K562 (cell line): ENCODE results near the gene SH2D4B. TPM values are rescaled to one million over a fixed set of nuclear protein-coding genes. Genes with fewer than 3 reads are reported as not detected.

ENCODE experiments used
- ATAC-seq: fragments of 200-7000 bp; cut with Tn5 transposase; 3 replicates; pipeline ENCODE4 v1.9.1; 2020; ENCODE audit warnings: moderate library complexity
- BruUV-seq: library from RNA; stranded (reverse); fragments of 400-500 nt; replicated peaks from 2 replicates; lab custom pipeline; 2021; lab: Mats Ljungman, UMichigan
- CTCF ChIA-PET: fragments of 300-600 bp; formaldehyde crosslinking; extraction: SDS; loops from one replicate; lab custom pipeline; 2021; ENCODE audit warnings: low intra/inter-chr PET ratio; lab: Yijun Ruan, JAX
- POLR2A ChIA-PET: fragments of 300-600, 350-650 bp; sonication (Branson Sonifier 250); formaldehyde crosslinking; extraction: SDS; loops from one replicate; lab custom pipeline; 2021; ENCODE audit warnings: antibody characterized with exemption, inconsistent platforms; lab: Yijun Ruan, JAX
- DNase-seq, 4 experiments: peaks; one replicate each; pipeline versions ENCODE4 v3.0.0 to v3.0.0-alpha.2; 2011 to 2018; ENCODE audit warnings: low spot score in 3 of 4, mixed read lengths in 3 of 4; ENCODE audit errors: extremely low read depth in 1 of 4
- FAIRE-seq: peaks from 2 replicates; lab custom pipeline; 2011; peaks lifted over from hg19 to GRCh38; lab: Jason Lieb, UNC
- H2AFZ ChIP-seq: 2 replicates; pipeline ENCODE4 v1.6.0; 2011; ENCODE audit warnings: low read depth, low read length, control low read depth, inconsistent platforms
- H3K27ac ChIP-seq: fragments of 200-600 bp; 3 replicates; pipeline ENCODE4 v1.8.0; 2011; ENCODE audit warnings: low read depth, mild to moderate bottlenecking, control low read depth, inconsistent platforms, low read length, moderate library complexity, mixed read lengths; ENCODE audit errors: extremely low read depth
- H3K27me3 ChIP-seq, 2 experiments: fragments of 300-600 bp in 1 of 2; 2 replicates in 1 of 2; 3 replicates in 1 of 2; pipeline versions ENCODE4 v1.6.0 to v1.8.0; 2011; ENCODE audit warnings: inconsistent platforms in 2 of 2, low read length in 2 of 2, mild to moderate bottlenecking in 1 of 2, mixed read lengths in 1 of 2, moderate library complexity in 1 of 2; ENCODE audit not compliant: control insufficient read depth in 2 of 2, insufficient read depth in 2 of 2
- H3K36me3 ChIP-seq: fragments of 300-600 bp; 3 replicates; pipeline ENCODE4 v1.8.0; 2011; ENCODE audit warnings: mild to moderate bottlenecking, low read length, inconsistent platforms; ENCODE audit not compliant: control insufficient read depth, insufficient read depth
- H3K4me1 ChIP-seq, 2 experiments: fragments of 200-600 bp in 1 of 2; replicated peaks in 1 of 2; 2 replicates in 1 of 2; 3 replicates in 1 of 2; pipeline versions ENCODE4 v1.5.1 to v1.8.0; 2011; ENCODE audit warnings: inconsistent platforms in 2 of 2, low read length in 2 of 2, mild to moderate bottlenecking in 1 of 2, mixed read lengths in 1 of 2, moderate library complexity in 1 of 2; ENCODE audit not compliant: control insufficient read depth in 2 of 2, insufficient read depth in 2 of 2
- H3K4me2 ChIP-seq: 2 replicates; pipeline ENCODE4 v1.6.1; 2011; ENCODE audit warnings: low read length, control low read depth, inconsistent platforms, mixed read lengths; ENCODE audit not compliant: insufficient read depth
- H3K4me3 ChIP-seq: fragments of 200-600 bp; sonication (generic), shearing (Covaris generic); 2 replicates; pipeline ENCODE4 v1.5.1; 2016; ENCODE audit warnings: control low read depth, inconsistent platforms
- H3K79me2 ChIP-seq: fragments of 200-600 bp; 3 replicates; pipeline ENCODE4 v1.8.0; 2011; ENCODE audit warnings: low read length, inconsistent platforms; ENCODE audit not compliant: control insufficient read depth, insufficient read depth
- H3K9ac ChIP-seq, 2 experiments: 2 replicates each; pipeline versions ENCODE4 v1.6.0 to v1.6.1; 2011; ENCODE audit warnings: low read depth in 2 of 2, low read length in 2 of 2, control low read depth in 1 of 2, inconsistent platforms in 1 of 2, mild to moderate bottlenecking in 1 of 2, mixed read lengths in 1 of 2; ENCODE audit not compliant: insufficient read depth in 1 of 2
- H3K9me1 ChIP-seq: one replicate; pipeline ENCODE4 v1.6.0; 2011; ENCODE audit warnings: inconsistent platforms, mild to moderate bottlenecking, low read length, moderate library complexity; ENCODE audit not compliant: control insufficient read depth, insufficient read depth
- H3K9me3 ChIP-seq: replicated peaks from 2 replicates; pipeline ENCODE4 v1.5.1; 2011; ENCODE audit warnings: low read depth, low read length, inconsistent platforms; ENCODE audit not compliant: control insufficient read depth, insufficient read depth
- H4K20me1 ChIP-seq: replicated peaks from 2 replicates; pipeline ENCODE4 v1.6.1; 2011; ENCODE audit warnings: low read length, inconsistent platforms, mixed read lengths; ENCODE audit not compliant: control insufficient read depth, insufficient read depth
- CBX5 ChIP-seq: IDR thresholded peaks from 2 replicates; pipeline ENCODE4 v1.6.1; 2014; ENCODE audit warnings: low read depth, borderline replicate concordance
- CBX8 ChIP-seq: fragments of 200-600 bp; sonication (generic); IDR thresholded peaks from 2 replicates; pipeline ENCODE4 v1.6.1; 2012; ENCODE audit warnings: borderline replicate concordance, mixed run types, low read depth, mild to moderate bottlenecking, moderate library complexity, mixed read lengths, low read length, control low read depth, inconsistent platforms; ENCODE audit not compliant: poor library complexity, severe bottlenecking; ENCODE audit errors: extremely low read depth
- DNMT1 ChIP-seq: fragments of 450-650 bp; IDR thresholded peaks from 2 replicates; pipeline ENCODE4 v1.6.1; 2016; ENCODE audit warnings: antibody characterized with exemption, mild to moderate bottlenecking
- EGR1 ChIP-seq: fragments of 450-650 bp; conservative IDR thresholded peaks from 2 replicates; pipeline ENCODE4 v1.6.1; 2017; ENCODE audit warnings: mild to moderate bottlenecking
- FOS ChIP-seq: IDR thresholded peaks from 3 replicates; pipeline ENCODE4 v1.6.1; 2011; ENCODE audit not compliant: insufficient read length; ENCODE audit errors: extremely low read depth
- PRDM10 ChIP-seq: fragments of 450-650 bp; IDR thresholded peaks from 2 replicates; pipeline ENCODE4 v1.6.1; 2018; ENCODE audit not compliant: partially characterized antibody
- SAFB ChIP-seq: fragments of 200-400 bp; formaldehyde crosslinking; IDR thresholded peaks from 2 replicates; pipeline ENCODE4 v1.6.1; 2017; ENCODE audit warnings: low read depth, low read length, borderline replicate concordance
- SAP30 ChIP-seq: fragments of 200-600 bp; sonication (generic); IDR thresholded peaks from 2 replicates; pipeline ENCODE4 v1.6.1; 2012; ENCODE audit warnings: borderline replicate concordance, low read depth, mild to moderate bottlenecking, moderate library complexity, low read length, control low read depth, inconsistent platforms; ENCODE audit not compliant: insufficient read depth, poor library complexity, severe bottlenecking
- SNAPC5 ChIP-seq: fragments of 250-450 bp; sonication (Bioruptor Pico); IDR thresholded peaks from 2 replicates; pipeline ENCODE4 v1.8.0; 2021; ENCODE audit warnings: moderate library complexity, mild to moderate bottlenecking, inconsistent platforms
- TAF1 ChIP-seq: IDR thresholded peaks from 2 replicates; pipeline ENCODE4 v1.6.1; 2011; ENCODE audit warnings: mild to moderate bottlenecking, low read length, moderate library complexity; ENCODE audit not compliant: insufficient read depth, control insufficient read depth, severe bottlenecking; ENCODE audit errors: extremely low read depth
- U2AF2 ChIP-seq: fragments of 200-400 bp; formaldehyde crosslinking; optimal IDR thresholded peaks from 2 replicates; pipeline ENCODE3; 2017; ENCODE audit warnings: low read depth, mild to moderate bottlenecking, low read length
- WGBS: fragments of 100-300 bp; shearing (Covaris generic); methylation state at CpG from one replicate; pipeline ENCODE4 v1.1.6; 2016; ENCODE audit warnings: low coverage, mixed read lengths; ENCODE audit not compliant: insufficient coverage; ENCODE audit errors: missing lambda C conversion rate; 5-methylcytosine and 5-hydroxymethylcytosine counted together
- in situ Hi-C: fragments of 300-500 bp; cut with MboI; formaldehyde crosslinking; loops from 4 replicates; pipeline ENCODE4 v1.15.0; 2018; ENCODE audit warnings: inconsistent platforms, mixed read lengths
- intact Hi-C: fragments of 100-400 bp; cut with micrococcal nuclease; formaldehyde crosslinking; loops from 2 replicates; pipeline ENCODE4 v1.14.2; 2022
- polyA plus RNA-seq, 8 experiments: library from polyadenylated mRNA; depleted of rRNA in 4 of 8; stranded (reverse) in 5 of 8; unstranded in 3 of 8; fragments of >200 nt; fragmentation: Nextera tagmentation in 2 of 8; fragmentation: Illumina TruSeq in 1 of 8; extraction: Ambion mirVana in 2 of 8; extraction: Trizol in 1 of 8; gene quantifications; 2 replicates each; pipeline versions ENCODE4 v1.2.1 to v1.2.3, GENCODE V29; 2011 to 2014; ENCODE audit warnings: inconsistent platforms in 1 of 8, missing spikeins in 1 of 8
- total RNA-seq, 7 experiments: library from RNA; depleted of rRNA in 6 of 7; stranded (reverse); fragments of >200 nt in 6 of 7; fragmentation: Illumina TruSeq in 2 of 7; extraction: Trizol in 2 of 7; gene quantifications; 2 replicates each; pipeline versions ENCODE4 v1.2.1 to v1.2.3, GENCODE V29; 2011 to 2021; ENCODE audit warnings: low replicate concordance in 1 of 7
- TF ChIP-seq, protein P1 (sequence below): fragments of 250-450 bp; sonication (Bioruptor Pico); IDR thresholded peaks from 2 replicates; pipeline ENCODE4 v1.5.0; 2020; ENCODE audit warnings: mild to moderate bottlenecking
- TF ChIP-seq, protein P2 (sequence below): sonication (generic); formaldehyde crosslinking; IDR thresholded peaks from 2 replicates; pipeline ENCODE4 v1.8.0; 2022; ENCODE audit warnings: mild to moderate bottlenecking, missing genetic modification reagents

Gene SH2D4B
- total and polyA plus RNA-seq, 9 of the 15 experiments (the other 6 are each of a cell fraction or from before 2014, with no cell fraction given): 0.03 to 0.14 (median 0.04) TPM; not detected in 4

DNA sequence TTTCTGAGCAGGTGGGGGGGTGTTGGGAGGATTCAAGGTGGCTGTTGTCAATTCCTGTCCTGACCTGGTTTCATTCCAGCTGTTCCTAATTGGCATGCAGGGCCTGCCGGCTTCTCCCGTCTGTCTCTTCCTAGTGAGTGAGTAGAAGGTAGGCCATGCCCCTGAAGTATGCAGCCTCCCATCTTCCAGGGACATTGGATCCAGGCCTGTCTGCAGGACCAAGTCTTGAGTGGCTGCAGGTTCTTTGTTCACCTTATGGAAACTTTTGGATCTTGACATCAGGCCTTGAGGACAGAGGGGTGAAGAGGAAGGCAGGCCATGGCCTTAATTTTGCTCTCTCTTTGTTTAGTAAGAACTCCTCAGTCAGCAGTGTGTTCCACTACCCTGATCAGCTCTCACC lies 131.8 kb downstream of the SH2D4B start:
- no peak for DNase-seq
- Histone ChIP-seq H3K27me3 (peaks cover 3 to 18% of the 10 kb centered on the region in 2 experiments; a peak in 4 of 5 replicates), H3K9ac (no peak overlapping the region), H2AFZ (no peak overlapping the region), H3K79me2 (no peaks in the 10 kb centered on the region), H3K9me1 (no peaks in the 10 kb centered on the region), H3K4me1 (no peaks in the 10 kb centered on the region), H3K4me3 (no peak overlapping the region), H3K27ac (no peak overlapping the region), H3K36me3 (no peaks in the 10 kb centered on the region), H3K4me2 (no peak overlapping the region), H3K9me3 (no peaks in the 10 kb centered on the region), H4K20me1 (no peaks in the 10 kb centered on the region; the same call in 1 of the 2 replicates)
- intact Hi-C loops (no loop called here), in situ Hi-C loops (no loop called here)
- BruUV-seq: no TSS peak
- no peak for FAIRE-seq
- ChIA-PET POLR2A (no interaction called here), CTCF (no interaction called here)
- no peak for ATAC-seq
- WGBS: 0% methylated on average over 2 of the region's 2 CpGs
- TF ChIP-seq SAP30 (no peak), SNAPC5 (no peak), U2AF2 (no peak), SAFB (no peak), DNMT1 (no peak), PRDM10 (no peak), CBX8 (no peak), TAF1 (no peak), EGR1 (no peak), FOS (no peak), CBX5 (no peak)
- TF ChIP-seq, protein P1, sequence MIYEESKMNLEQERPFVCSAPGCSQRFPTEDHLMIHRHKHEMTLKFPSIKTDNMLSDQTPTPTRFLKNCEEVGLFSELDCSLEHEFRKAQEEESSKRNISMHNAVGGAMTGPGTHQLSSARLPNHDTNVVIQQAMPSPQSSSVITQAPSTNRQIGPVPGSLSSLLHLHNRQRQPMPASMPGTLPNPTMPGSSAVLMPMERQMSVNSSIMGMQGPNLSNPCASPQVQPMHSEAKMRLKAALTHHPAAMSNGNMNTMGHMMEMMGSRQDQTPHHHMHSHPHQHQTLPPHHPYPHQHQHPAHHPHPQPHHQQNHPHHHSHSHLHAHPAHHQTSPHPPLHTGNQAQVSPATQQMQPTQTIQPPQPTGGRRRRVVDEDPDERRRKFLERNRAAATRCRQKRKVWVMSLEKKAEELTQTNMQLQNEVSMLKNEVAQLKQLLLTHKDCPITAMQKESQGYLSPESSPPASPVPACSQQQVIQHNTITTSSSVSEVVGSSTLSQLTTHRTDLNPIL (CRISPR knock-in tag): no peak
- TF ChIP-seq, protein P2, sequence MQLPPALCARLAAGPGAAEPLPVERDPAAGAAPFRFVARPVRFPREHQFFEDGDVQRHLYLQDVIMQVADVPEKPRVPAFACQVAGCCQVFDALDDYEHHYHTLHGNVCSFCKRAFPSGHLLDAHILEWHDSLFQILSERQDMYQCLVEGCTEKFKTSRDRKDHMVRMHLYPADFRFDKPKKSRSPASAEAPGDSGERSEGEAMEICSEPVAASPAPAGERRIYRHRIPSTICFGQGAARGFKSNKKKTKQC (CRISPR knock-in tag): no peak
